ENCODE data around the gene CLNK. TPM values are rescaled to one million over a fixed set of nuclear protein-coding genes. Genes with fewer than 3 reads are reported as not detected.

The CLNK gene
- total and polyA plus RNA-seq, 2 of the 13 experiments (the other 11 are each of a cell fraction or from before 2014, with no cell fraction given), result not detected

- H3K4me1 ChIP-seq (ENCODE audit: insufficient read depth, low read length), result no peaks in the 10 kb centered on the region
- H3K9me3 ChIP-seq (ENCODE audit: low read length), result no peaks in the 10 kb centered on the region
- no peaks in the 10 kb centered on the region for H3K79me2 ChIP-seq (ENCODE audit: insufficient read depth, low read length)
- no peak overlapping the region for H3K9ac ChIP-seq (ENCODE audit: insufficient read depth, low read depth, low read length)
- no peak overlapping the region for H3K27ac ChIP-seq (ENCODE audit: extremely low read length, insufficient read depth, low read length)
- POLR2A ChIA-PET, result no interaction called here
- no peak overlapping the region for H3K4me2 ChIP-seq (ENCODE audit: low read depth, low read length)
- no peaks in the 10 kb centered on the region for H3K27me3 ChIP-seq (ENCODE audit: control insufficient read depth in 1 of 2, insufficient read depth in 2 of 2, low read length in 2 of 2)
- H2AFZ ChIP-seq (ENCODE audit: low read length), result no peak overlapping the region
- WGBS (ENCODE audit: low lambda C conversion rate), result 32% methylated on average over 5 of the region's 5 CpGs
- no peaks in the 10 kb centered on the region for H3K36me3 ChIP-seq (replicated peaks in 1 of 2; ENCODE audit: control insufficient read depth in 1 of 2, insufficient read depth in 2 of 2, low read length in 2 of 2)
- H4K20me1 ChIP-seq (ENCODE audit: insufficient read depth, low read length), result no peaks in the 10 kb centered on the region
- H3K4me3 ChIP-seq (replicated peaks in 1 of 3; ENCODE audit: insufficient read depth in 1 of 3, low read depth in 2 of 3, low read length in 3 of 3), result no peak overlapping the region
- BruUV-seq (replicated peaks), result no TSS peak
- CTCF ChIA-PET (ENCODE audit: low intra/inter-chr PET ratio, low total read pairs), result no interaction called here
- intact Hi-C loops (cut with micrococcal nuclease; ENCODE audit: unreplicated experiment), result no loop called here
- FAIRE-seq (no peak), DNase-seq (ENCODE audit: low spot score) (no peak), ATAC-seq (no peak)
- TF ChIP-seq HOXA3 (CRISPR knock-in tag; IDR thresholded peaks at IDR 0.05) (no peak), ZFP37 (CRISPR knock-in tag; IDR thresholded peaks at IDR 0.05; ENCODE audit: borderline replicate concordance) (no peak), CAMTA2 (CRISPR knock-in tag; IDR thresholded peaks at IDR 0.05; ENCODE audit: borderline replicate concordance) (no peak), TCF7 (IDR thresholded peaks at IDR 0.05; ENCODE audit: low read depth) (no peak), ZGPAT (CRISPR knock-in tag; IDR thresholded peaks at IDR 0.05) (no peak), ZNF713 (CRISPR knock-in tag; IDR thresholded peaks at IDR 0.05) (no peak), RERE (CRISPR knock-in tag; IDR thresholded peaks at IDR 0.05; ENCODE audit: low read depth) (no peak), NFE2L2 (IDR thresholded peaks at IDR 0.05; ENCODE audit: low read length) (no peak), ZKSCAN8 (CRISPR knock-in tag; IDR thresholded peaks at IDR 0.05; ENCODE audit: borderline replicate concordance) (no peak), ZSCAN29 (CRISPR knock-in tag; conservative IDR thresholded peaks at IDR 0.05) (no peak), RBAK (CRISPR knock-in tag; IDR thresholded peaks at IDR 0.05) (no peak), FOXC1 (CRISPR knock-in tag; IDR thresholded peaks at IDR 0.05; ENCODE audit: borderline replicate concordance) (no peak), FOXJ3 (CRISPR knock-in tag; IDR thresholded peaks at IDR 0.05; ENCODE audit: borderline replicate concordance) (no peak)
- in situ Hi-C loops (cut with HindIII; ENCODE audit: extremely low pct_ligation_motif_present, low pct_unique_long_range_greater_than_20kb), result no loop called here
Observed at GRCh38 chr4:10605746-10606482, 78.7 kb downstream of the CLNK start.
